ENCODE measurements around the gene KMT5B.

The KMT5B gene

GRCh38 chr11:68142028-68142412, 71.1 kb downstream of the KMT5B start:
- TF ChIP-seq CTCF (IDR thresholded peaks at IDR 0.05; ENCODE audit: insufficient read depth, low read length, missing control alignments): no peak
- POLR2A ChIA-PET: no interaction called here
- H3K4me3 ChIP-seq (ENCODE audit: low read depth, low read length): no peak overlapping the region
- CTCF ChIA-PET: no interaction called here
- DNase-seq (ENCODE audit: low read depth, low spot score): no peak

- ChIA-PET POLR2A (no interaction called here), CTCF (no interaction called here)
- no peak for TF ChIP-seq CTCF (IDR thresholded peaks at IDR 0.05; ENCODE audit: insufficient read depth, low read length, missing control alignments)
- no peak overlapping the region for H3K4me3 ChIP-seq (ENCODE audit: low read depth, low read length)
- DNase-seq (ENCODE audit: low read depth, low spot score): no peak
Observed at GRCh38 chr11:68141246-68142027, 71.7 kb downstream of the KMT5B start.

- CTCF ChIA-PET: no interaction called here
- no peak overlapping the region for H3K4me3 ChIP-seq (ENCODE audit: low read depth, low read length)
- DNase-seq (ENCODE audit: low read depth, low spot score): no peak
- TF ChIP-seq CTCF (IDR thresholded peaks at IDR 0.05; ENCODE audit: insufficient read depth, low read length, missing control alignments): no peak
- POLR2A ChIA-PET: no interaction called here
Observed at GRCh38 chr11:68140496-68141245, 72.4 kb downstream of the KMT5B start.

GRCh38 chr11:68138237-68138636, 74.9 kb downstream of the KMT5B start:
- H3K4me3 ChIP-seq (ENCODE audit: low read depth, low read length): no peak overlapping the region
- no peak for TF ChIP-seq CTCF (IDR thresholded peaks at IDR 0.05; ENCODE audit: insufficient read depth, low read length, missing control alignments)
- no peak for DNase-seq (ENCODE audit: low read depth, low spot score)
- ChIA-PET POLR2A (no interaction called here), CTCF (interaction anchor here (0.8 to 1.5 kb wide), 2 partner anchors 39 to 71 kb away, joined by 3 to 5 read pairs; no protein-coding TSS in a partner anchor)

- no peak for TF ChIP-seq CTCF (IDR thresholded peaks at IDR 0.05; ENCODE audit: insufficient read depth, low read length, missing control alignments)
- ChIA-PET POLR2A (no interaction called here), CTCF (interaction anchor here (1.5 kb wide), 1 partner anchor 71 kb away, joined by 5 read pairs; no protein-coding TSS in a partner anchor)
Observed at GRCh38 chr11:68137833-68138232, 75.3 kb downstream of the KMT5B start.

GRCh38 chr11:68136866-68137265, 76.2 kb downstream of the KMT5B start:
- TF ChIP-seq CTCF (IDR thresholded peaks at IDR 0.05; ENCODE audit: insufficient read depth, low read length, missing control alignments): no peak

More at GRCh38 chr11:68137833-68138232, 75.3 kb downstream of the KMT5B start:
- H3K4me3 ChIP-seq (ENCODE audit: low read depth, low read length): no peak overlapping the region
- no peak for DNase-seq (ENCODE audit: low read depth, low spot score)

More at GRCh38 chr11:68136866-68137265, 76.2 kb downstream of the KMT5B start:
- ChIA-PET CTCF (no interaction called here), POLR2A (no interaction called here)
- no peak for DNase-seq (ENCODE audit: low read depth, low spot score)
- no peak overlapping the region for H3K4me3 ChIP-seq (ENCODE audit: low read depth, low read length)
